HepG2 (cell line): ENCODE results near the gene EEF1AKMT3. TPM values are rescaled to one million over a fixed set of nuclear protein-coding genes. Genes with fewer than 3 reads are reported as not detected.

Experiments
- ATAC-seq: fragments of 200-7000 bp; cut with Tn5 transposase; 3 replicates; pipeline ENCODE4 v1.9.1; 2020; ENCODE audit warnings: mild to moderate bottlenecking, moderate library complexity
- BruUV-seq: library from RNA; stranded (reverse); fragments of 400-500 nt; replicated peaks from 2 replicates; lab custom pipeline; 2021; lab: Mats Ljungman, UMichigan
- CTCF ChIA-PET: fragments of 300-600 bp; formaldehyde crosslinking; extraction: SDS; loops from one replicate; lab custom pipeline; 2021; ENCODE audit warnings: low total read pairs, inconsistent platforms, low intra/inter-chr PET ratio; lab: Yijun Ruan, JAX
- POLR2A ChIA-PET: fragments of 350-600 bp; sonication (Branson Sonifier 250); formaldehyde crosslinking; loops from one replicate; lab custom pipeline; 2020; ENCODE audit warnings: antibody characterized with exemption, inconsistent platforms; lab: Yijun Ruan, JAX
- DNase-seq: peaks from one replicate; pipeline ENCODE4 v3.0.0-alpha.2; 2015; ENCODE audit warnings: low spot score
- FAIRE-seq: peaks from 3 replicates; lab custom pipeline; 2011; peaks lifted over from hg19 to GRCh38; lab: Jason Lieb, UNC
- H2AFZ ChIP-seq: one replicate; pipeline ENCODE4 v1.6.1; 2011; ENCODE audit warnings: low read length, inconsistent platforms
- H3K27ac ChIP-seq: fragments of 300-600 bp; 3 replicates; pipeline ENCODE4 v1.8.0; 2011; ENCODE audit warnings: mixed run types, mild to moderate bottlenecking, mixed read lengths, low read length, inconsistent platforms; ENCODE audit not compliant: insufficient read depth; ENCODE audit errors: extremely low read length
- H3K27me3 ChIP-seq, 2 experiments: fragments of 200-600 bp in 1 of 2; 2 replicates in 1 of 2; 3 replicates in 1 of 2; pipeline versions ENCODE4 v1.6.0 to v1.8.0; 2011; ENCODE audit warnings: low read length in 2 of 2, mild to moderate bottlenecking in 2 of 2, moderate library complexity in 2 of 2, inconsistent platforms in 1 of 2; ENCODE audit not compliant: insufficient read depth in 2 of 2, control insufficient read depth in 1 of 2
- H3K36me3 ChIP-seq, 2 experiments: fragments of 200-600 bp in 1 of 2; replicated peaks in 1 of 2; 2 replicates in 1 of 2; 3 replicates in 1 of 2; pipeline versions ENCODE4 v1.5.1 to v1.8.0; 2011; ENCODE audit warnings: low read length in 2 of 2, inconsistent platforms in 1 of 2; ENCODE audit not compliant: insufficient read depth in 2 of 2, control insufficient read depth in 1 of 2
- H3K4me1 ChIP-seq: 2 replicates; pipeline ENCODE4 v1.5.1; 2012; ENCODE audit warnings: low read length, inconsistent platforms; ENCODE audit not compliant: insufficient read depth
- H3K4me2 ChIP-seq: 2 replicates; pipeline ENCODE4 v1.6.0; 2011; ENCODE audit warnings: low read depth, low read length, inconsistent platforms
- H3K4me3 ChIP-seq, 3 experiments: fragments of 200-600 bp in 1 of 3; sonication (generic), shearing (Covaris generic) in 1 of 3; replicated peaks in 1 of 3; 2 replicates each; pipeline ENCODE4 v1.5.1; 2011 to 2016; ENCODE audit warnings: low read length in 3 of 3, inconsistent platforms in 2 of 3, low read depth in 2 of 3, mild to moderate bottlenecking in 2 of 3, control low read depth in 1 of 3, mixed read lengths in 1 of 3; ENCODE audit not compliant: insufficient read depth in 1 of 3
- H3K79me2 ChIP-seq: one replicate; pipeline ENCODE4 v1.6.1; 2011; ENCODE audit warnings: low read length, inconsistent platforms; ENCODE audit not compliant: insufficient read depth
- H3K9ac ChIP-seq: 2 replicates; pipeline ENCODE4 v1.6.0; 2011; ENCODE audit warnings: mild to moderate bottlenecking, low read depth, low read length, inconsistent platforms; ENCODE audit not compliant: insufficient read depth
- H3K9me3 ChIP-seq: 2 replicates; pipeline ENCODE4 v1.5.1; 2012; ENCODE audit warnings: mild to moderate bottlenecking, low read length
- H4K20me1 ChIP-seq: 2 replicates; pipeline ENCODE4 v1.6.0; 2011; ENCODE audit warnings: inconsistent platforms, mild to moderate bottlenecking, low read length, moderate library complexity; ENCODE audit not compliant: insufficient read depth
- AFF4 ChIP-seq: sonication (generic); formaldehyde crosslinking; IDR thresholded peaks from 2 replicates; pipeline ENCODE4 v1.4.0; 2020; ENCODE audit warnings: missing genetic modification reagents
- CEBPG ChIP-seq: IDR thresholded peaks from 2 replicates; pipeline ENCODE4 v1.6.1; 2016
- E2F1 ChIP-seq: sonication (generic); formaldehyde crosslinking; IDR thresholded peaks from 2 replicates; pipeline ENCODE4 v1.5.0; 2020; ENCODE audit warnings: missing genetic modification reagents
- EP300 ChIP-seq, 3 experiments: sonication (generic) in 1 of 3; formaldehyde crosslinking in 1 of 3; IDR thresholded peaks; 2 replicates each; pipeline versions ENCODE4 v1.5.1 to v1.6.1; 2011 to 2020; ENCODE audit warnings: low read depth in 2 of 3, low read length in 2 of 3, borderline replicate concordance in 1 of 3, improper control_type of control experiment in 1 of 3, mild to moderate bottlenecking in 1 of 3, missing genetic modification reagents in 1 of 3, moderate library complexity in 1 of 3
- GFI1 ChIP-seq: sonication (generic); formaldehyde crosslinking; IDR thresholded peaks from 2 replicates; pipeline ENCODE4 v1.5.0; 2020; ENCODE audit warnings: missing genetic modification reagents, mild to moderate bottlenecking, borderline replicate concordance
- HNRNPUL1 ChIP-seq: fragments of 200-400 bp; formaldehyde crosslinking; IDR thresholded peaks from 2 replicates; pipeline ENCODE4 v1.6.1; 2017; ENCODE audit warnings: low read depth, mild to moderate bottlenecking, low read length, moderate library complexity
- KAT8 ChIP-seq: IDR thresholded peaks from 2 replicates; pipeline ENCODE4 v1.6.1; 2016; ENCODE audit warnings: missing genetic modification reagents, missing compliant biosample characterization
- MXD4 ChIP-seq: IDR thresholded peaks from 2 replicates; pipeline ENCODE4 v1.6.1; 2016; ENCODE audit warnings: mild to moderate bottlenecking, missing biosample characterization, missing genetic modification reagents
- NFATC3 ChIP-seq: sonication (generic); formaldehyde crosslinking; IDR thresholded peaks from 2 replicates; pipeline ENCODE4 v1.5.1; 2020; ENCODE audit warnings: mild to moderate bottlenecking, missing genetic modification reagents
- RAD21 ChIP-seq: fragments of 450-650 bp; formaldehyde crosslinking; IDR thresholded peaks from 2 replicates; pipeline ENCODE4 v1.5.0; 2020; ENCODE audit warnings: mild to moderate bottlenecking
- SP4 ChIP-seq: sonication (generic); formaldehyde crosslinking; IDR thresholded peaks from 2 replicates; pipeline ENCODE4 v1.8.1; 2023; ENCODE audit warnings: mild to moderate bottlenecking, missing genetic modification reagents
- TBX2 ChIP-seq: sonication (generic); formaldehyde crosslinking; IDR thresholded peaks from 2 replicates; pipeline ENCODE4 v1.5.0; 2020; ENCODE audit warnings: missing genetic modification reagents, mild to moderate bottlenecking, borderline replicate concordance
- TCF7L2 ChIP-seq: IDR thresholded peaks from 2 replicates; pipeline ENCODE4 v1.6.1; 2011; ENCODE audit warnings: mild to moderate bottlenecking, low read depth, low read length, moderate library complexity
- XRCC5 ChIP-seq: fragments of 200-400 bp; formaldehyde crosslinking; optimal IDR thresholded peaks from 2 replicates; pipeline ENCODE3; 2017; ENCODE audit warnings: mild to moderate bottlenecking, low read length
- ZFP36L2 ChIP-seq: sonication (generic); formaldehyde crosslinking; IDR thresholded peaks from 2 replicates; pipeline ENCODE4 v1.4.0; 2020; ENCODE audit warnings: missing genetic modification reagents
- ZNF296 ChIP-seq: sonication (generic); formaldehyde crosslinking; conservative IDR thresholded peaks from 2 replicates; pipeline ENCODE4 v1.5.0; 2020; ENCODE audit warnings: mild to moderate bottlenecking, missing genetic modification reagents
- ZNF3 ChIP-seq: IDR thresholded peaks from 2 replicates; pipeline ENCODE4 v1.7.0; 2017; ENCODE audit warnings: inconsistent platforms
- ZNF501 ChIP-seq: sonication (generic); formaldehyde crosslinking; IDR thresholded peaks from 2 replicates; pipeline ENCODE4 v1.5.1; 2020; ENCODE audit warnings: mild to moderate bottlenecking, moderate library complexity, missing genetic modification reagents
- ZNF619 ChIP-seq: sonication (generic); formaldehyde crosslinking; IDR thresholded peaks from 2 replicates; pipeline ENCODE4 v1.4.0; 2020; ENCODE audit warnings: mild to moderate bottlenecking, missing genetic modification reagents
- ZNF678 ChIP-seq: sonication (generic); formaldehyde crosslinking; IDR thresholded peaks from 2 replicates; pipeline ENCODE4 v1.4.0; 2020; ENCODE audit warnings: mild to moderate bottlenecking, missing genetic modification reagents
- ZNF740 ChIP-seq: sonication (generic); formaldehyde crosslinking; IDR thresholded peaks from 2 replicates; pipeline ENCODE4 v1.4.0; 2020; ENCODE audit warnings: missing genetic modification reagents
- WGBS: methylation state at CpG from one replicate; pipeline ENCODE4 v1.1.6; 2017; ENCODE audit warnings: low lambda C conversion rate; 5-methylcytosine and 5-hydroxymethylcytosine counted together
- in situ Hi-C: cut with HindIII; loops from 2 replicates; pipeline ENCODE4 v1.10.0; 2017; ENCODE audit warnings: low pct_unique_long_range_greater_than_20kb; ENCODE audit not compliant: extremely low pct_ligation_motif_present
- intact Hi-C: fragments of 100-400 bp; cut with micrococcal nuclease; formaldehyde crosslinking; loops from one replicate; pipeline ENCODE4 v1.10.0; 2022; ENCODE audit not compliant: unreplicated experiment
- polyA plus RNA-seq, 8 experiments: library from polyadenylated mRNA; depleted of rRNA in 3 of 8; stranded (reverse) in 7 of 8; unstranded in 1 of 8; fragments of >200 nt; fragmentation: Illumina TruSeq in 4 of 8; extraction: Trizol in 4 of 8; gene quantifications; 2 replicates each; pipeline versions ENCODE4 v1.2.1 to v1.2.3, GENCODE V29; 2011 to 2016; ENCODE audit warnings: low read depth in 4 of 8, missing spikeins in 1 of 8, mixed read lengths in 1 of 8; ENCODE audit not compliant: insufficient read depth in 1 of 8
- total RNA-seq, 5 experiments: library from RNA; depleted of rRNA; stranded (reverse); fragments of >200 nt; fragmentation: Illumina TruSeq; extraction: Trizol; gene quantifications; 2 replicates each; pipeline ENCODE4 v1.2.3, GENCODE V29; 2016; ENCODE audit warnings: low read depth in 1 of 5

Gene EEF1AKMT3
- total and polyA plus RNA-seq, 2 of the 13 experiments (the other 11 are each of a cell fraction or from before 2014, with no cell fraction given), result 4.7 to 11.4 TPM

GRCh38 chr12:57803319-57803893, 31.0 kb downstream of the EEF1AKMT3 start:
- no peaks in the 10 kb centered on the region for H3K79me2 ChIP-seq
- H3K4me3 ChIP-seq, result no peak overlapping the region
- H3K9me3 ChIP-seq, result no peaks in the 10 kb centered on the region
- BruUV-seq, result no TSS peak
- intact Hi-C loops (loop anchor here (1.0 kb wide), 2 partner anchors 28 to 102 kb away; no protein-coding TSS in a partner anchor), in situ Hi-C loops (no loop called here)
- H4K20me1 ChIP-seq, result 0 out of 2 replicates have a peak, but pooled peaks cover 3% of the 10 kb centered on the region
- ATAC-seq (peak; percentile 89), FAIRE-seq (peak; percentile 54), DNase-seq (peak; percentile 23)
- no peak overlapping the region for H3K9ac ChIP-seq
- H2AFZ ChIP-seq, result no peak overlapping the region
- H3K4me2 ChIP-seq, result no peak overlapping the region
- peaks cover 6 to 16% of the 10 kb centered on the region in 2 experiments; a peak in 4 of 5 replicates for H3K36me3 ChIP-seq
- no peaks in the 10 kb centered on the region for H3K27me3 ChIP-seq
- CTCF ChIA-PET, result interaction anchor here (1.2 to 3.2 kb wide), 2 partner anchors 12 to 102 kb away, joined by 4 to 54 read pairs; no protein-coding TSS in a partner anchor
- POLR2A ChIA-PET, result no interaction called here
- 79% methylated on average over 8 of the region's 9 CpGs for WGBS
- H3K27ac ChIP-seq, result no peak overlapping the region
- no peaks in the 10 kb centered on the region for H3K4me1 ChIP-seq
- TF ChIP-seq NFATC3 (CRISPR knock-in tag) (no peak), E2F1 (CRISPR knock-in tag) (no peak), SP4 (CRISPR knock-in tag) (no peak), ZNF740 (CRISPR knock-in tag) (peak; percentile 76; the same call in 1 of the 2 replicates), GFI1 (CRISPR knock-in tag) (0 out of 2 replicates have a peak, but pooled peaks have one; percentile 31), AFF4 (CRISPR knock-in tag) (no peak), EP300 (IDR thresholded peaks at IDR 0.05; ENCODE audit: low read depth in 2 of 2, low read length in 2 of 2) (no peak), EP300 (CRISPR knock-in tag; IDR thresholded peaks at IDR 0.05; ENCODE audit: borderline replicate concordance) (no peak), HNRNPUL1 (no peak), TCF7L2 (no peak), MXD4 (no peak), ZNF619 (CRISPR knock-in tag) (no peak), XRCC5 (peak; percentile 34), ZFP36L2 (CRISPR knock-in tag) (no peak), RAD21 (CRISPR knock-in tag) (peak; percentile 54), ZNF678 (CRISPR knock-in tag) (no peak), ZNF3 (CRISPR knock-in tag) (no peak), ZNF296 (no peak), CEBPG (CRISPR knock-in tag) (no peak), TBX2 (CRISPR knock-in tag) (no peak), KAT8 (no peak), ZNF501 (CRISPR knock-in tag) (0 out of 2 replicates have a peak, but pooled peaks have one; percentile 27)
